Astrocyte of the cerebellum (primary cell): ENCODE results near the gene HCFC1.
A peak's percentile ranks its signal among the peaks of the same experiment; 100 is the strongest.

Experiments used
- DNase-seq: peaks from one replicate; pipeline ENCODE4 v3.0.0-alpha.2; 2011; ENCODE audit warnings: low read depth
- H3K4me3 ChIP-seq: 2 replicates; pipeline ENCODE4 v1.5.1; 2011; ENCODE audit warnings: mild to moderate bottlenecking, low read depth, low read length, moderate library complexity
- CTCF ChIP-seq: IDR thresholded peaks from 2 replicates; pipeline ENCODE4 v1.5.1; 2012; ENCODE audit warnings: low read length, low read depth, moderate library complexity, mild to moderate bottlenecking; ENCODE audit errors: missing control alignments
- in situ Hi-C: cut with HindIII; loops from 2 replicates; pipeline ENCODE4 v1.10.0; 2017; ENCODE audit warnings: low sequenced_read_pairs

HCFC1 gene

GRCh38 chrX:153948002-153948466, 23.6 kb downstream of the HCFC1 start:
- no peak for DNase-seq
- no peak for TF ChIP-seq CTCF
- H3K4me3 ChIP-seq: no peak overlapping the region
- in situ Hi-C loops: no loop called here

GRCh38 chrX:153947009-153947769, 24.4 kb downstream of the HCFC1 start:
- peak; percentile 95 for TF ChIP-seq CTCF
- H3K4me3 ChIP-seq: no peak overlapping the region
- DNase-seq: peak; percentile 56
- in situ Hi-C loops: no loop called here

GRCh38 chrX:153945956-153946943, 25.4 kb downstream of the HCFC1 start:
- no peak for TF ChIP-seq CTCF
- in situ Hi-C loops: no loop called here
- no peak for DNase-seq
- H3K4me3 ChIP-seq: no peak overlapping the region

GRCh38 chrX:153944800-153945150, 26.8 kb downstream of the HCFC1 start:
- H3K4me3 ChIP-seq: no peak overlapping the region
- no peak for DNase-seq
- no peak for TF ChIP-seq CTCF
- in situ Hi-C loops: no loop called here

GRCh38 chrX:153944140-153944799, 27.3 kb downstream of the HCFC1 start, which contains the start of gene RENBP:
Gene RENBP (minus strand): TSS chrX:153944643. CDS start chrX:153944610, 33 bp downstream.
- in situ Hi-C loops: no loop called here
- no peak for DNase-seq
- TF ChIP-seq CTCF: no peak
- H3K4me3 ChIP-seq: no peak within 1 kb of the TSS
